HFFc6 (cell line): ENCODE measurements around the gene VN1R5. TPM values are rescaled to one million over a fixed set of nuclear protein-coding genes. Genes with fewer than 3 reads are reported as not detected.

Experiments used
- DNase-seq: peaks from one replicate; pipeline ENCODE4 v3.0.0-alpha.2; 2018
- H3K27ac Mint-ChIP-seq: 2 replicates; pipeline ENCODE4 v1.8.0; 2020; ENCODE audit warnings: mild to moderate bottlenecking, mixed read lengths
- H3K27me3 Mint-ChIP-seq: 2 replicates; pipeline ENCODE4 v1.8.0; 2021; ENCODE audit warnings: mild to moderate bottlenecking, moderate library complexity, mixed read lengths; ENCODE audit not compliant: insufficient read depth
- H3K36me3 Mint-ChIP-seq: 2 replicates; pipeline ENCODE4 v1.8.0; 2021; ENCODE audit warnings: low read depth, mixed read lengths
- H3K4me1 Mint-ChIP-seq: 2 replicates; pipeline ENCODE4 v1.8.0; 2020; ENCODE audit warnings: low read depth, mixed read lengths
- H3K4me3 Mint-ChIP-seq: 2 replicates; pipeline ENCODE4 v1.8.0; 2020; ENCODE audit warnings: mild to moderate bottlenecking, moderate library complexity, mixed read lengths
- H3K9me3 Mint-ChIP-seq: 2 replicates; pipeline ENCODE4 v1.8.0; 2020; ENCODE audit warnings: mild to moderate bottlenecking, mixed read lengths
- total RNA-seq, 6 experiments: library from RNA; stranded (reverse); fragmentation: NEBNext Ultra II Directional; extraction: Animal tissue kit (Norgen Biotek cat#: 25700); gene quantifications; 2 replicates in 1 of 6; 3 replicates in 5 of 6; pipeline ENCODE4 v1.2.3, GENCODE V29; 2021
- TF ChIP-seq, protein P1 (sequence below): fragments of 200-600 bp; sonication (generic); IDR thresholded peaks from 2 replicates; pipeline ENCODE4 v1.5.0; 2021; ENCODE audit warnings: antibody characterized with exemption, mild to moderate bottlenecking

Gene VN1R5
- total RNA-seq, 6 experiments from 2014 or later: not detected

DNA sequence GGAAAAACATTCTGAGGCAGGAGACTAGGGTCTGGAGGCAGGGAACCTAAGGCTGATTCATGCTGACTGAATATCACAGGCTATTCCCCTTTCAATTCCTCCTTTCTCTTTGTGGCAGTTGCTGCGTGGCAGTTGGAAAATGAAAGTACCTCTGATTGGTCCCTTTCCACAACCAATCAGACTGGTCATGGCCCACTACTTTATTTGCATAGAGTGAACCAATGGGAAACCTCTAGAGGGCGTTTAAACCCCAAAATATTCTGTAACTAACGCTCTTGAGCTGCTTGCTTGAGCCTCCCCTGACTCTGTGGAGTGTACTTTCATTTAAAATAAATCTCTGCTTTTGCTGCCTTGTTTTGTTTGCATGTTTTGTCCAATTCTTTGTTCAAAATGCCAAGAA is 27.7 kb upstream of the VN1R5 start:
- peaks cover 6% of the 10 kb centered on the region; the same call in 1 of the 2 replicates for H3K36me3 Mint-ChIP-seq
- peak overlapping the region; percentile 70 for H3K27ac Mint-ChIP-seq
- peaks cover 5% of the 10 kb centered on the region for H3K27me3 Mint-ChIP-seq
- peak overlapping the region; percentile 78 for H3K4me3 Mint-ChIP-seq
- TF ChIP-seq, protein P1, sequence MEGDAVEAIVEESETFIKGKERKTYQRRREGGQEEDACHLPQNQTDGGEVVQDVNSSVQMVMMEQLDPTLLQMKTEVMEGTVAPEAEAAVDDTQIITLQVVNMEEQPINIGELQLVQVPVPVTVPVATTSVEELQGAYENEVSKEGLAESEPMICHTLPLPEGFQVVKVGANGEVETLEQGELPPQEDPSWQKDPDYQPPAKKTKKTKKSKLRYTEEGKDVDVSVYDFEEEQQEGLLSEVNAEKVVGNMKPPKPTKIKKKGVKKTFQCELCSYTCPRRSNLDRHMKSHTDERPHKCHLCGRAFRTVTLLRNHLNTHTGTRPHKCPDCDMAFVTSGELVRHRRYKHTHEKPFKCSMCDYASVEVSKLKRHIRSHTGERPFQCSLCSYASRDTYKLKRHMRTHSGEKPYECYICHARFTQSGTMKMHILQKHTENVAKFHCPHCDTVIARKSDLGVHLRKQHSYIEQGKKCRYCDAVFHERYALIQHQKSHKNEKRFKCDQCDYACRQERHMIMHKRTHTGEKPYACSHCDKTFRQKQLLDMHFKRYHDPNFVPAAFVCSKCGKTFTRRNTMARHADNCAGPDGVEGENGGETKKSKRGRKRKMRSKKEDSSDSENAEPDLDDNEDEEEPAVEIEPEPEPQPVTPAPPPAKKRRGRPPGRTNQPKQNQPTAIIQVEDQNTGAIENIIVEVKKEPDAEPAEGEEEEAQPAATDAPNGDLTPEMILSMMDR: peak; percentile 21; the same call in 1 of the 2 replicates
- DNase-seq: no peak
- peaks cover 22% of the 10 kb centered on the region for H3K9me3 Mint-ChIP-seq
- H3K4me1 Mint-ChIP-seq: peaks cover 6% of the 10 kb centered on the region; the same call in 1 of the 2 replicates

DNA sequence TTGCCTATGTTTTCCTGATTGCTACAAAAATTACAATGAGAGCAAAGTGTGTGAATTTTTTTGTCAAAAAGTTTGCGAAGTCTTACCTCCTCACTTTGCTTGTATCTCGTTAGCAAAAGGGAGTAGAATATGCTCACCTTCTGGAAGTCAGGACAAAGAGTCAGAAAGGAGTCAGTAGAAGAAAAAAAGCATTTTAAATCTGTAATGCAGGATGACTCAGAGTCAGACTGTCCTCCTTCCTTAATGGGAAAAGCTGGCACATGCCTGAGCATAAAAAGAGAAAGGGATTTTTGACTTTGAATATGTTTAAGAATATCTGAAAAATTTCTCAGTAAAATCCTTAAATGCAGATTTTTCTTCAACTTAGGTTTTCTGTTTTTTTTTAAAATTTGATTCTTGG is 14.2 kb upstream of the VN1R5 start:
- H3K36me3 Mint-ChIP-seq: peaks cover 6% of the 10 kb centered on the region; the same call in 1 of the 2 replicates
- H3K9me3 Mint-ChIP-seq: peaks cover 9% of the 10 kb centered on the region
- no peaks in the 10 kb centered on the region for H3K4me1 Mint-ChIP-seq
- H3K27ac Mint-ChIP-seq: no peak overlapping the region
- TF ChIP-seq, protein P1: no peak
- no peak for DNase-seq
- H3K4me3 Mint-ChIP-seq: no peak overlapping the region
- no peaks in the 10 kb centered on the region for H3K27me3 Mint-ChIP-seq

- no peaks in the 10 kb centered on the region for H3K4me1 Mint-ChIP-seq
Measured at GRCh38 chr1:247243524-247244137, 12.2 kb upstream of the VN1R5 start.

GRCh38 chr1:247246325-247247115 is 9.4 kb upstream of the VN1R5 start:
- H3K36me3 Mint-ChIP-seq: peaks cover 6% of the 10 kb centered on the region; the same call in 1 of the 2 replicates

More at GRCh38 chr1:247243524-247244137, 12.2 kb upstream of the VN1R5 start:
- TF ChIP-seq, protein P1: no peak
- peaks cover 13% of the 10 kb centered on the region for H3K9me3 Mint-ChIP-seq
- H3K36me3 Mint-ChIP-seq: peaks cover 6% of the 10 kb centered on the region; the same call in 1 of the 2 replicates
- no peak overlapping the region for H3K27ac Mint-ChIP-seq
- no peak for DNase-seq
- H3K4me3 Mint-ChIP-seq: no peak overlapping the region
- no peaks in the 10 kb centered on the region for H3K27me3 Mint-ChIP-seq

DNA sequence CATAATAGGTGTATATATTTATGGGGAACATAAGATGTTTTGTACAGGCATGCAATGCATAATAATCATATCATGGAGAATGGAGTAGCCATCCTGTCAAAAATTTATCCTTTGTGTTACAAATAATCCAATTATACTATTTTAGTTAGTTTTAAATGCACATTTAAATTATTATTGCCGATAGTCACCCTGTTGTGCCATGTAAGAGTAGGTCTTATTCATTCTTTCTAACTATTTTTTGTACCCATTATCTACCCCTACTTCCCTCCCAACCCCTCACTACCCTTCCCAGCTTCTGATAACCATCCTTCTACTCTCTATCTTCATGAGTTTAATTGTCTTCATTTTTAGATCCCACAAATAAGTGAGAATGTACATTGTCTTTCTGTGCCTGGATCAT is 8.3 kb upstream of the VN1R5 start:
- H3K36me3 Mint-ChIP-seq: peaks cover 6% of the 10 kb centered on the region; the same call in 1 of the 2 replicates
- TF ChIP-seq, protein P1: no peak
- no peak overlapping the region for H3K4me3 Mint-ChIP-seq
- no peaks in the 10 kb centered on the region for H3K4me1 Mint-ChIP-seq
- H3K27ac Mint-ChIP-seq: no peak overlapping the region
- H3K9me3 Mint-ChIP-seq: peaks cover 18% of the 10 kb centered on the region
- no peak for DNase-seq
- H3K27me3 Mint-ChIP-seq: no peaks in the 10 kb centered on the region; the same call in 1 of the 2 replicates

More at GRCh38 chr1:247246325-247247115, 9.4 kb upstream of the VN1R5 start:
- no peak overlapping the region for H3K4me3 Mint-ChIP-seq
- no peaks in the 10 kb centered on the region for H3K4me1 Mint-ChIP-seq
- no peaks in the 10 kb centered on the region; the same call in 1 of the 2 replicates for H3K27me3 Mint-ChIP-seq
- H3K27ac Mint-ChIP-seq: no peak overlapping the region
- peaks cover 18% of the 10 kb centered on the region for H3K9me3 Mint-ChIP-seq
- no peak for DNase-seq
- TF ChIP-seq, protein P1: no peak
